GM12865 (cell line): ENCODE data around the gene POGLUT2.

Experiments
- DNase-seq: peaks from one replicate; pipeline ENCODE4 v3.0.0; 2010; ENCODE audit warnings: low read depth
- H3K4me3 ChIP-seq: 2 replicates; pipeline ENCODE4 v1.5.1; 2011; ENCODE audit warnings: mild to moderate bottlenecking, low read depth, low read length, control low read depth
- TF ChIP-seq, protein P1 (sequence below): IDR thresholded peaks from 2 replicates; pipeline ENCODE4 v1.5.1; 2011; ENCODE audit warnings: low read length, control low read depth, low read depth, inconsistent platforms; ENCODE audit not compliant: insufficient read depth; ENCODE audit errors: missing control alignments

POGLUT2 gene

DNA sequence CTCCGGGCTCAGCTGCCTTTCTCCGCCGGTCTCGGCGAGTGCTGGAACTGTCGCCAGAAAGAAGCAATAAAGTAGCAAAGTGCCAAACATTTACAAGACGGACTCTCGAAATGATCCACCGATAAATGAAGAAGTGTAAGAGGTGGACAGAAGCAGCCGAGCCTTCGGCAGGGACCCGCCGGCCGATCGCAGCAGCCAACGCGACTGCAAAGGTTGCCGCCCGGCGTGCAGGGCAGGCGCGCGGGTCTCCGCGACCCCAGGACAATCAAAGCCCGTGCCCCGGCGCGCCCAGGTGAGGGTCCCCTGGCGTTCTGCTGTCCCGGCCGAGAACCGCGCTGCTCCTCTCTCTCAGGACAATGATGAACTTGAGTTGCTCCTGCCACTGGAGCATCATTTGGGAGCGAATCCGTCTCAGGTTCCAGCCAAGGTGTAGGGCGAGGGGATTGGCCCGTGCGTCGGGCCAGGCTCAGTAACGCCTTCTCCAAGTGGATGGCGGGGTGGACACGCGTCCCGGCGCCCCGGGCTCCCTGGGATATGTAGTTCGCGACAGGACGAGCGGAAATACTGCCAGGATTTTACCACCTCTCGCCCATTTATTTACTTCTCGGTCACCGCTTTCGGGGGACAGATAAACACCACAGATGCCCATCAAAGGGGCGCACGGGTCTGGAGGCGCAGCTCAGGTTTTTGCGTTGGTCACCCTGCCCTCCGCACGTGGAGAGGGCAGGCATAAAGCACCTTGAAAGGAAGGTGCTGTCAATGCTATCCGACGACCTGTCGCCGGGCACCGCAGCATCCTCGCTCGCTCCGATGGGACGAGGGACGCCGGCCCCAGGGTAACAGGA is at the start of gene POGLUT2, which contains the start of gene BIVM:
Gene POGLUT2, minus strand, starts transcription at position 396 of the 845 bp plus-strand sequence. Its CDS starts 306 bp downstream, at position 90.
Gene BIVM, plus strand, starts transcription at position 539 of the 845 bp plus-strand sequence. CDS start 8,149 bp downstream, outside the sequence.
- peak; percentile 94 for DNase-seq
- H3K4me3 ChIP-seq: peak within 1 kb of the TSS; percentile 86
- TF ChIP-seq, protein P1, sequence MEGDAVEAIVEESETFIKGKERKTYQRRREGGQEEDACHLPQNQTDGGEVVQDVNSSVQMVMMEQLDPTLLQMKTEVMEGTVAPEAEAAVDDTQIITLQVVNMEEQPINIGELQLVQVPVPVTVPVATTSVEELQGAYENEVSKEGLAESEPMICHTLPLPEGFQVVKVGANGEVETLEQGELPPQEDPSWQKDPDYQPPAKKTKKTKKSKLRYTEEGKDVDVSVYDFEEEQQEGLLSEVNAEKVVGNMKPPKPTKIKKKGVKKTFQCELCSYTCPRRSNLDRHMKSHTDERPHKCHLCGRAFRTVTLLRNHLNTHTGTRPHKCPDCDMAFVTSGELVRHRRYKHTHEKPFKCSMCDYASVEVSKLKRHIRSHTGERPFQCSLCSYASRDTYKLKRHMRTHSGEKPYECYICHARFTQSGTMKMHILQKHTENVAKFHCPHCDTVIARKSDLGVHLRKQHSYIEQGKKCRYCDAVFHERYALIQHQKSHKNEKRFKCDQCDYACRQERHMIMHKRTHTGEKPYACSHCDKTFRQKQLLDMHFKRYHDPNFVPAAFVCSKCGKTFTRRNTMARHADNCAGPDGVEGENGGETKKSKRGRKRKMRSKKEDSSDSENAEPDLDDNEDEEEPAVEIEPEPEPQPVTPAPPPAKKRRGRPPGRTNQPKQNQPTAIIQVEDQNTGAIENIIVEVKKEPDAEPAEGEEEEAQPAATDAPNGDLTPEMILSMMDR: no peak

DNA sequence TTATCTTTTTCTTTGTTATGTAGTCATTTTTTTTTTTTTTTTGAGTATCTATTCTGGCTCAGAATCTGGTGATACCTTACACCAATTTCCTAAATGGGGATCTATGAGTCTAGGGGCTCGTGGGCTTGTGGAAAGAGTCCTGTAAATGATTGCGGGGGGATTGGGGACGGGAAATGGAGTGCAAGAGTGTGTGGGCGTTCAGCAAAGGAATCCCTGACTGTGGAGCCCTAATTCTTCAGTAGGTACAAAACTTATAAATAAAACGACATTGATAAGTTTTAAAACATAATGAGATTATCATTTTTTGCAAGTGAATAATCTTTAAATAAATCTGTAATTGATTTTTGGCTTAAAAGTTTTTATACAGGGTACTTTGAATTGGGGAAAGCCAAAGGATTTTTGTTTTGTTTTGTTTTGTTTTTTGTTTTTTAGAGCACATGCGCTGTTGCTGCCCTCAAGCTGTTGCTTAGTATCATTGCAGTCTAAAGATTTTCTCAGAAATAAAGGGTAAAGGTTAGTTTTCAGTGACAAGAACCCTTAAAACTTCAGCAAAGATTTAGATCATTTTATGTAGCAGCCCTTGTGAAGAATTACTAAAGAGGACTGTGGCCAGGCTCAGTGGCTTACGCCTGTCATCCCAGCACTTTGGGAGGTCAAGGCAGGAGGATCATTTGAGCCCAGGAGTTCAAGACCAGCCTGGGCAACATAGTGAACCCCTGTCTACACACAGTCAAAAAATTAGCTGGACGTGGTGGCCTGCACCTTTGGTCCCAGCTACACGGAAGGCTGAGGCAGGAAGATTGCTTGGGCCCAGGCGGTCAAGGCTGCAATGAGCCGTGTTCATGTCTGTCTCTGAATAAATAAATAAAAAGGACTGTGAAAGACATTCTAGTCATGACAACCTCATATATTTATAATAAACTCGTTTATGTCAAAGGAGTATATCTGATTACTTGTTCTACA is 48.8 kb upstream of the POGLUT2 start:
- peak; percentile 56 for DNase-seq
- TF ChIP-seq, protein P1: peak; percentile 63
- H3K4me3 ChIP-seq: peak overlapping the region; percentile 66

DNA sequence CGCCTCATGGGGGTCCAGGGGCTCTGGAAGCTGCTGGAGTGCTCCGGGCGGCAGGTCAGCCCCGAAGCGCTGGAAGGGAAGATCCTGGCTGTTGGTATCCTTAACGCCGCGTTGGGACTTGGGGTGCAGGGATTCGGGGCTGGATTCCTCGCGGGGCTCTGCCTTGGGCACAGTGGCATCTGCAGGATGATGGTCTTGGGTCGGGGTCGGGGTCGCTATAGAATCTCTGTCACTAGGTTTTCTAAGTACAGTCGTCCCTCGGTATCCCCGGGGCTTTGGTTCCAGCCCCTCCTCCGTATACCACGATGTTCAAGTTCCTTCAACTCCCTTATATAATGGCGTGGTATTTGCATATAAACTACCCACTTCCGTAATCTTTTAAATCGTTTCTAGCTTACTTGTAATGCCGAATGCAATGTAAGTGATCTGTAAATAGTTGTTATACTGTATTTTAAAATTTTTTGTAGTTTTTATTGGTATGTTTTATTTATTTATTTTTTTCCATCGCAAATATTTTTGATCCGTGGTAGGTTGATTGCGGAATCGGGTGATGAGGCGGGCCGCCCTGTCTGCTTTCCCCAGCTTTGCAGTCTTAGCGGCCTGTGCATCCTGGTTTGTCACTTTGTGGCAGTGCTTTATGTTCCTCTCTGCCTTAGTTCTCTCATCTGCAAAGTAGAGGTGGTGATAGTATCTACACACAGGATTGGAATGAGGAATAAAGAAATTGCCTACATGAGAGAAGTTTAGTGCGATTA is 47.7 kb upstream of the POGLUT2 start:
- DNase-seq: peak; percentile 70
- peak overlapping the region; percentile 66 for H3K4me3 ChIP-seq
- TF ChIP-seq, protein P1: no peak

- DNase-seq: peak; percentile 98
- TF ChIP-seq, protein P1: no peak
- peak within 1 kb of the TSS; percentile 66 for H3K4me3 ChIP-seq
These were observed 47.0 kb upstream of the POGLUT2 start, which contains the start of gene ERCC5 for GRCh38 chr13:102845630-102846260. ERCC5 (plus strand) TSS chr13:102846032; CDS start chr13:102846267, 235 bp downstream.

DNA sequence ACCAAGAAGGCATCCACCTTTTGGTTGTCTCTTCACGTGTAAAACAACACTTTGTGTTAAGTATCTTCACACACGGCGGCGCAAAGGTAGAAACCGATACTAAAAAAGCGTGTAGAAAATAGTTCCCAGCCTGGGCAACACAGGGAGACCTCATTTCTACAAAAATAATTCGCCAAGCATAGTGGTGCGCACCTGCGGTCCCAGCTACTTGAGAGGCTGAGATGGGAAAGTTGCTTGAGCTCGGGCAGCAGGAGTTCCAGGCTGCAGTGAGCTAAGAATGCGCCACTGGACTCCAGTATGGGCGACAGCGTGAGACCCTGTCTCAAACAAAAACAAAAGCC is 46.5 kb upstream of the POGLUT2 start:
- TF ChIP-seq, protein P1: no peak
- H3K4me3 ChIP-seq: peak overlapping the region; percentile 66
- DNase-seq: no peak

- TF ChIP-seq, protein P1: no peak
- no peak for DNase-seq
- H3K4me3 ChIP-seq: no peak overlapping the region
These were observed 40.7 kb upstream of the POGLUT2 start for GRCh38 chr13:102839462-102839861.
